Stimulated activated CD4-positive, alpha-beta T cell treated with anti-CD3 and anti-CD28 coated beads, Interleukin-15, amount 100 ng/mL, for 1 hour (primary cell): ENCODE results near the gene YIPF4.
"Not testable (repeated sequence)": the region's sequence is repeated elsewhere in the genome, so short reads cannot be mapped to it uniquely, and the experiment has no call there.

Experiments used
- DNase-seq, 2 donors: peaks; one replicate each; pipeline ENCODE4 v3.0.0-alpha.2; 2020; ENCODE audit warnings: low read depth in 1 of 2, low spot score in 1 of 2

YIPF4 gene

GRCh38 chr2:32365679-32366078 lies 88.0 kb downstream of the YIPF4 start:
- DNase-seq: not testable (repeated sequence)
